ENCODE results near the gene KCNG2.

KCNG2 gene

DNA sequence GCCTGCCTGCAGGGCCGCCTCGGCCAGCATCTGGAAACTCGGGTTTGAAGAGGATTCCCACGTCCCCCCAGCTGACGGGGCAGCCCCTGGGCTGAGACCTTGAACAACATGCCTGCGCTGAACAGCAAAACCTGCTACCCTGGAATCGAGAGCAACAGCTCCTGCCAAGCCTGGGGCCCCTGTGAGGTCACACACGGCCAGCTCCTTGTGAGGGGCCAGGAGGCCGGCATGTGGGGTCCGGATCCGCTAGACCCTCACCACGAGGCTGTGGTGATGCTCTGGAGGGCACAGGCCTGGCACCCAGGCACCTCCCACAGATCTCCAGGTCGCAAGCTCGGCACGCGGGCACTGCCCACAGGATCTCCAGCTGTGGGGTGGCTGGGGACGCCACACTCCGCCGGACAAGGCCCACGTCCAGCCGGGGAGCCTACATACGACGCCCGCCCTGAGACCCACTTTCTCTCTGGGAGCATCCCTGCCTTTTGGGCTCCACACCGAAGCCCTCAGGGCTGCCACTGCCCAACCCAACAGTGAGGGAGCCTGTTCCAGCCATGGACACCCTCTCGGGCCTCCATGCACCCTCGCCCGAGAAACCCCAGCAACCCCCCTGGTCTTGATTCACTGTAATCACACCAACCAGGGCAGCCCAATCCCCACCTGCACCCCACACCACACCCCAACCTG lies 119.6 kb downstream of the KCNG2 start:
- Histone ChIP-seq H2AFZ (ENCODE audit: low read depth) (no peak overlapping the region), H3K36me3 (ENCODE audit: insufficient read depth) (no peaks in the 10 kb centered on the region; the same call in 1 of the 2 replicates), H3K4me1 (ENCODE audit: low read depth, poor library complexity, severe bottlenecking) (no peaks in the 10 kb centered on the region), H4K20me1 (ENCODE audit: insufficient read depth) (no peaks in the 10 kb centered on the region), H3K27ac (no peak overlapping the region), H3K4me2 (no peak overlapping the region), H3K79me2 (ENCODE audit: insufficient read depth, low read depth) (no peaks in the 10 kb centered on the region), H3K9ac (no peak overlapping the region), H3K27me3 (ENCODE audit: insufficient read depth, low read depth) (no peaks in the 10 kb centered on the region), H3K4me3 (IDR thresholded peaks at IDR 0.05; ENCODE audit: insufficient read depth, low read depth, low read length) (no peak overlapping the region)
- TF ChIP-seq, protein P1, sequence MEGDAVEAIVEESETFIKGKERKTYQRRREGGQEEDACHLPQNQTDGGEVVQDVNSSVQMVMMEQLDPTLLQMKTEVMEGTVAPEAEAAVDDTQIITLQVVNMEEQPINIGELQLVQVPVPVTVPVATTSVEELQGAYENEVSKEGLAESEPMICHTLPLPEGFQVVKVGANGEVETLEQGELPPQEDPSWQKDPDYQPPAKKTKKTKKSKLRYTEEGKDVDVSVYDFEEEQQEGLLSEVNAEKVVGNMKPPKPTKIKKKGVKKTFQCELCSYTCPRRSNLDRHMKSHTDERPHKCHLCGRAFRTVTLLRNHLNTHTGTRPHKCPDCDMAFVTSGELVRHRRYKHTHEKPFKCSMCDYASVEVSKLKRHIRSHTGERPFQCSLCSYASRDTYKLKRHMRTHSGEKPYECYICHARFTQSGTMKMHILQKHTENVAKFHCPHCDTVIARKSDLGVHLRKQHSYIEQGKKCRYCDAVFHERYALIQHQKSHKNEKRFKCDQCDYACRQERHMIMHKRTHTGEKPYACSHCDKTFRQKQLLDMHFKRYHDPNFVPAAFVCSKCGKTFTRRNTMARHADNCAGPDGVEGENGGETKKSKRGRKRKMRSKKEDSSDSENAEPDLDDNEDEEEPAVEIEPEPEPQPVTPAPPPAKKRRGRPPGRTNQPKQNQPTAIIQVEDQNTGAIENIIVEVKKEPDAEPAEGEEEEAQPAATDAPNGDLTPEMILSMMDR (conservative IDR thresholded peaks at IDR 0.05; ENCODE audit: low read depth, low read length), result no peak

DNA sequence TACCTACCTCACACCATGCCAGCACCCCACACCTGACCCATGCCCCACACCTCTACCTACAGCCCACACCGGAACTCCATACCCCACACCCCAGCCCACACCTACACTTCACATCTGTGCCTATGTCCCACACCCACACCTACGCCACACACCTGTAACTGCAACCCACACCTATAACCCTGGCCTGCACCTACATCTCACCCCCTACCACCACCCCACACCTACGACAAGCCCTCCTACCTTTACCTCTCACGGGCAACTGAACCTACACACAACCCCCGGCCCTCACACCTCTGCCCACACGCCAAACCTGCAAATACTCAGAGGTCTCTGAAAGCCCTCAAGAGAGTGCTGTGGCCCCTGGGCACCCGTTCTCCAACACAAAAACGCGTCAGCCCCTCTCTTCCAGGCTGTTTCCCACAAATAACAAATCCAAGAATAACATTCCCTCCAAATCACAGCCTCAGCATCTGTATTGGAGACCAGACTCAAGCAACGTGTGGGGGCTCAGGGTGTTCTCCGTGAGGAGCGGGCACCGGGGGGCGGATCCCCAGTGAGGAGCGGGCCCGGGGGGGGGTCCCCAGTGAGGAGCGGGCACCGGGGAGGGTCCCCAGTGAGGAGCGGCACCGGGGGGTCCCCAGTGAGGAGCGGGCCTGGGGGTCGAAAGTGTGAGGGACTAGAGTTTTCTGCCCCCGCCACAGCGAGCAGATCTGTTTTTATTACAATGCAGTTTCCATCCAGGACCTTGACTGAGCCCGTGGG lies 120.3 kb downstream of the KCNG2 start:
- H3K27ac ChIP-seq, result no peak overlapping the region
- H3K4me2 ChIP-seq, result no peak overlapping the region
- TF ChIP-seq, protein P1 (conservative IDR thresholded peaks at IDR 0.05; ENCODE audit: low read depth, low read length), result no peak
- H4K20me1 ChIP-seq (ENCODE audit: insufficient read depth), result no peaks in the 10 kb centered on the region
- H3K27me3 ChIP-seq (ENCODE audit: insufficient read depth, low read depth), result no peaks in the 10 kb centered on the region
- H2AFZ ChIP-seq (ENCODE audit: low read depth), result no peak overlapping the region
- no peaks in the 10 kb centered on the region; the same call in 1 of the 2 replicates for H3K36me3 ChIP-seq (ENCODE audit: insufficient read depth)
- no peaks in the 10 kb centered on the region for H3K79me2 ChIP-seq (ENCODE audit: insufficient read depth, low read depth)
- no peak overlapping the region for H3K9ac ChIP-seq
- no peaks in the 10 kb centered on the region for H3K4me1 ChIP-seq (ENCODE audit: low read depth, poor library complexity, severe bottlenecking)
- no peak overlapping the region for H3K4me3 ChIP-seq (IDR thresholded peaks at IDR 0.05; ENCODE audit: insufficient read depth, low read depth, low read length)

DNA sequence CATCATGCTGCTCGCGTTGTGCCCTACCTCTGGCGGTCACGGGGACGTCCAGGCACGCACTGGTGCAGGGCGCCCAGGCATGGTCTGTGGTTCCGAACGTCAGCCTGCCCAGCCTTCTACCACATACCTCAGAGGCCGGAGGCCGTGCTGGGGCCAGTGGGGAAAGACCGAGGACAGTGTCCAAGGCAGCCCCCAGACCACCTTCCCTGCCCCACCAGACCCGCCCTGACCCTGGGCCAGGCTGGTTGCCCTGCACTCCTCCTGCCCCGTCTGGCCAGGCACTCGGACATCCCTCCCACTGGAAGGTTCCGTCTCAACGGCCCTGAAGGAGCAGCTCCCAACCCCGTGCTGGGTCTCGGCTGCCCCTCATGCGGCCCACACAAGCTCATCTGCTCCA lies 120.9 kb downstream of the KCNG2 start:
- TF ChIP-seq, protein P1 (conservative IDR thresholded peaks at IDR 0.05; ENCODE audit: low read depth, low read length), result no peak
- no peaks in the 10 kb centered on the region for H3K27me3 ChIP-seq (ENCODE audit: insufficient read depth, low read depth)

DNA sequence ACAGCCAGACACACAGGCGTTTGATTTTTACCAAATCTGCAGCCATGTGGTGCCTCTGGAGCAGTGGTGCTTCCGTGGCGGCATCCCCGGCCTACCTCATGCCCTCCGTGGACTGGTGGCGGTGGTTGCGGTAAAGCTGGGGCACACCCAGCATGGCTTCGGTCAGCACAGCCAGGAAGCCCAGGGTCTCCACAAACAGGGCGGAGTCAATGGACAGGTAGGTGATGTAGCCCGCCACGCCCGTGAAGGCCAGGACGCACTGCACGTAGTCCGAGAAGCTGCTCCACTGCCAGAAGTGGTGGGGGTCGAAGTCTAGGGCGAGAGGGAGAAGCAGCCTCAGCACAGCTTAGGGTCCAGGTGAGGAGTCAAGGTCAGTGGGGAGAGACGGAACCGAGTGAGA lies 121.4 kb downstream of the KCNG2 start:
- no peak overlapping the region for H2AFZ ChIP-seq (ENCODE audit: low read depth)
- H3K4me1 ChIP-seq (ENCODE audit: low read depth, poor library complexity, severe bottlenecking), result no peaks in the 10 kb centered on the region
- H3K9ac ChIP-seq, result no peak overlapping the region
- H3K36me3 ChIP-seq (ENCODE audit: insufficient read depth), result no peaks in the 10 kb centered on the region; the same call in 1 of the 2 replicates
- no peaks in the 10 kb centered on the region for H3K79me2 ChIP-seq (ENCODE audit: insufficient read depth, low read depth)
- TF ChIP-seq, protein P1 (conservative IDR thresholded peaks at IDR 0.05; ENCODE audit: low read depth, low read length), result no peak
- no peak overlapping the region for H3K4me3 ChIP-seq (IDR thresholded peaks at IDR 0.05; ENCODE audit: insufficient read depth, low read depth, low read length)
- no peak overlapping the region for H3K27ac ChIP-seq
- H4K20me1 ChIP-seq (ENCODE audit: insufficient read depth), result no peaks in the 10 kb centered on the region
- H3K4me2 ChIP-seq, result no peak overlapping the region
- no peaks in the 10 kb centered on the region for H3K27me3 ChIP-seq (ENCODE audit: insufficient read depth, low read depth)

More for the DNA sequence above, 120.9 kb downstream of the KCNG2 start:
- Histone ChIP-seq H2AFZ (ENCODE audit: low read depth) (no peak overlapping the region), H4K20me1 (ENCODE audit: insufficient read depth) (no peaks in the 10 kb centered on the region), H3K4me1 (ENCODE audit: low read depth, poor library complexity, severe bottlenecking) (no peaks in the 10 kb centered on the region), H3K27ac (no peak overlapping the region), H3K9ac (no peak overlapping the region), H3K4me2 (no peak overlapping the region), H3K36me3 (ENCODE audit: insufficient read depth) (no peaks in the 10 kb centered on the region; the same call in 1 of the 2 replicates), H3K79me2 (ENCODE audit: insufficient read depth, low read depth) (no peaks in the 10 kb centered on the region), H3K4me3 (IDR thresholded peaks at IDR 0.05; ENCODE audit: insufficient read depth, low read depth, low read length) (no peak overlapping the region)

All from KMS-11 (cell line).